ENCODE measurements around the gene PKHD1.

Gene PKHD1

GRCh38 chr6:51805517-51805916 is 281.9 kb downstream of the PKHD1 start:
- ATAC-seq = no peak
- TF ChIP-seq ZNF70 (CRISPR knock-in tag; IDR thresholded peaks at IDR 0.05) (no peak), ZC3H10 (CRISPR knock-in tag; IDR thresholded peaks at IDR 0.05) (no peak), ISL1 (CRISPR knock-in tag; IDR thresholded peaks at IDR 0.05) (no peak), ZFP3 (CRISPR knock-in tag; IDR thresholded peaks at IDR 0.05) (no peak)

GRCh38 chr6:51800603-51801002 is 286.8 kb downstream of the PKHD1 start:
- ATAC-seq = no peak
- no peak for TF ChIP-seq ESRRG (CRISPR knock-in tag; IDR thresholded peaks at IDR 0.05)

GRCh38 chr6:51793393-51793792 is 294.0 kb downstream of the PKHD1 start:
- ATAC-seq = no peak
- no peak for TF ChIP-seq ZFP30 (CRISPR knock-in tag; IDR thresholded peaks at IDR 0.05)
- no peak for TF ChIP-seq ISL1 (CRISPR knock-in tag; IDR thresholded peaks at IDR 0.05)
- TF ChIP-seq ZNF70 (CRISPR knock-in tag; IDR thresholded peaks at IDR 0.05) = no peak
- no peak for TF ChIP-seq ESRRG (CRISPR knock-in tag; IDR thresholded peaks at IDR 0.05)
- TF ChIP-seq PPARA (CRISPR knock-in tag; IDR thresholded peaks at IDR 0.05; ENCODE audit: borderline replicate concordance) = no peak
- no peak for TF ChIP-seq ZNF8 (CRISPR knock-in tag; IDR thresholded peaks at IDR 0.05)
- TF ChIP-seq CREB5 (CRISPR knock-in tag; IDR thresholded peaks at IDR 0.05; ENCODE audit: low read depth) = no peak
- TF ChIP-seq TCF4 (CRISPR knock-in tag; IDR thresholded peaks at IDR 0.05; ENCODE audit: borderline replicate concordance) = no peak
- no peak for TF ChIP-seq ZFP3 (CRISPR knock-in tag; IDR thresholded peaks at IDR 0.05)
- no peak for TF ChIP-seq OSR1 (CRISPR knock-in tag; IDR thresholded peaks at IDR 0.05)

- no peak for ATAC-seq
- TF ChIP-seq TCF4 (CRISPR knock-in tag; IDR thresholded peaks at IDR 0.05; ENCODE audit: borderline replicate concordance) (no peak), CSRNP3 (CRISPR knock-in tag; IDR thresholded peaks at IDR 0.05) (no peak), SNAI2 (CRISPR knock-in tag; IDR thresholded peaks at IDR 0.05) (no peak), CSDC2 (CRISPR knock-in tag; IDR thresholded peaks at IDR 0.05) (no peak)
These were observed 295.0 kb downstream of the PKHD1 start for GRCh38 chr6:51792273-51793030.

GRCh38 chr6:51790946-51791345 is 296.5 kb downstream of the PKHD1 start:
- TF ChIP-seq TCF4 (CRISPR knock-in tag; IDR thresholded peaks at IDR 0.05; ENCODE audit: borderline replicate concordance) (no peak), BACH2 (CRISPR knock-in tag; IDR thresholded peaks at IDR 0.05; ENCODE audit: borderline replicate concordance) (no peak), TOX (CRISPR knock-in tag; IDR thresholded peaks at IDR 0.05; ENCODE audit: borderline replicate concordance) (no peak), ISL1 (CRISPR knock-in tag; IDR thresholded peaks at IDR 0.05) (no peak), GLIS3 (CRISPR knock-in tag; IDR thresholded peaks at IDR 0.05) (no peak), CREB5 (CRISPR knock-in tag; IDR thresholded peaks at IDR 0.05; ENCODE audit: low read depth) (no peak), ZNF565 (CRISPR knock-in tag; conservative IDR thresholded peaks at IDR 0.05; ENCODE audit: low read depth) (no peak), TSHZ2 (CRISPR knock-in tag; IDR thresholded peaks at IDR 0.05) (no peak), RARB (CRISPR knock-in tag; IDR thresholded peaks at IDR 0.05) (no peak)
- no peak for ATAC-seq
